ENCODE measurements around the gene CNNM4.

The CNNM4 gene

GRCh38 chr2:96857667-96858372 is 97.1 kb downstream of the CNNM4 start, which contains the start of gene ANKRD39:
Gene ANKRD39, minus strand, starts transcription at chr2:96858016. Its CDS starts 29 bp downstream, at chr2:96857987.
- DNase-seq = peak; percentile 76 to 98 (median 94)

DNA sequence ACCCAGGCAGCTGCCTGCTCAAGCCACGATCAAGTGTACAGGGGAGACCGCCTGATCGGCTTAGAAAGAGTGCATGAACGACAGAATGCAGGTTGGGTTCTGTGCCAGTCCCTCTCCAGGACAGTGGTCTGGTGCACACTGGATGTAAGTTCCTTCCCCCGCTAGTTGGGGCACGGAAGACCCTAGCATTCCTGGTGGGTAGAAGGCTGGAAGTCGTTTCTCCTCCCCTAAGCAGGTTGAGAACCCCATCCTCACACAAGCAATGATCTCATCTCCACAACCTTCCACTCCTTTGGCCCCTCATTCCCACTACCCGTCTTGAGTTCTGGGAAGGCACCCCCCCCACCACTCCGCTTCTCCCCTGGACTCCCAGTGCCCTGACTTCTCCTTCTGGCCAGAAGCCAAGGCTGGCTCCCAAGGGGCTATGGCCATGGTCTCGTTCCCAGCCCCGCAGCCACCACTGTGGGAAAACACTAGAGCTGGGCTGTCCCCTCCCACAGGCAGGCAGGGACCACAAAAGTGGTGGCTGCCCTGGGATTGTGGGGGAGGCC is 98.5 kb downstream of the CNNM4 start:
- peak in 8 of 56 donors; percentile 23 to 70 (median 44) for DNase-seq

GRCh38 chr2:96859681-96860064 is 99.0 kb downstream of the CNNM4 start:
- no peak for DNase-seq

GRCh38 chr2:96860065-96861029 is 99.6 kb downstream of the CNNM4 start:
- peak in 1 of 56 donors; percentile 41 for DNase-seq

- no peak for DNase-seq
Measured at GRCh38 chr2:96861074-96861473, 100.4 kb downstream of the CNNM4 start.

Data from amygdala (tissue), 56 donors.